Endothelial cell of umbilical vein (primary cell): ENCODE data around the gene TNFSF12.

Source experiments
- CTCF ChIP-seq, 2 donors: IDR thresholded peaks; 1 replicate in 1 of 2; 2 replicates in 1 of 2; pipeline ENCODE4 v1.5.1; 2011; ENCODE audit warnings: low read length in 2 of 2, mild to moderate bottlenecking in 2 of 2, moderate library complexity in 2 of 2, control low read depth in 1 of 2, inconsistent platforms in 1 of 2, low read depth in 1 of 2; ENCODE audit not compliant: insufficient read depth in 1 of 2; ENCODE audit errors: extremely low read depth in 1 of 2
- EZH2 ChIP-seq: IDR thresholded peaks from 2 replicates; pipeline ENCODE4 v1.6.1; 2012; ENCODE audit warnings: borderline replicate concordance, low read depth, mild to moderate bottlenecking, moderate library complexity, low read length, inconsistent platforms; ENCODE audit not compliant: severe bottlenecking
- FOS ChIP-seq: IDR thresholded peaks from 2 replicates; pipeline ENCODE4 v1.6.1; 2011; ENCODE audit warnings: mild to moderate bottlenecking, low read length, moderate library complexity, borderline replicate concordance; ENCODE audit not compliant: insufficient read depth
- GATA2 ChIP-seq: IDR thresholded peaks from 2 replicates; pipeline ENCODE4 v1.7.0; 2011; ENCODE audit warnings: low read depth, mild to moderate bottlenecking, moderate library complexity, mixed read lengths, low read length; ENCODE audit not compliant: insufficient read length, insufficient read depth
- JUN ChIP-seq: IDR thresholded peaks from 2 replicates; pipeline ENCODE4 v1.6.1; 2011; ENCODE audit warnings: borderline replicate concordance, low read depth; ENCODE audit not compliant: insufficient read length, insufficient read depth
- MAX ChIP-seq: IDR thresholded peaks from 2 replicates; pipeline ENCODE4 v1.6.1; 2011; ENCODE audit not compliant: insufficient read depth, insufficient read length
- MYC ChIP-seq: IDR thresholded peaks from one replicate; pipeline ENCODE4 v1.6.1; 2011; ENCODE audit warnings: mild to moderate bottlenecking, low read depth, low read length
- POLR2A ChIP-seq: IDR thresholded peaks from 2 replicates; pipeline ENCODE4 v1.6.1; 2012; ENCODE audit warnings: low read depth, mild to moderate bottlenecking, control low read depth, low read length
- POLR2AphosphoS5 ChIP-seq: IDR thresholded peaks from 2 replicates; pipeline ENCODE4 v1.6.1; 2012; ENCODE audit warnings: low read depth, mild to moderate bottlenecking, control low read depth, low read length, moderate library complexity; ENCODE audit not compliant: insufficient read depth

- no peak for TF ChIP-seq EZH2
- no peak for TF ChIP-seq CTCF (IDR thresholded peaks at IDR 0.05; ENCODE audit: extremely low read depth in 1 of 2, insufficient read depth in 1 of 2, low read depth in 1 of 2, low read length in 2 of 2)
- no peak for TF ChIP-seq POLR2A
- TF ChIP-seq POLR2AphosphoS5: no peak
- TF ChIP-seq JUN: no peak
- TF ChIP-seq MYC: no peak
- TF ChIP-seq FOS: no peak
- no peak for TF ChIP-seq MAX
- no peak for TF ChIP-seq GATA2
These were observed 2.5 kb downstream of the TNFSF12 start for GRCh38 chr17:7551396-7551795.
